CD14-positive monocyte (primary cell): ENCODE measurements around the gene HTR2B. TPM values are rescaled to one million over a fixed set of nuclear protein-coding genes. Genes with fewer than 3 reads are reported as not detected.

Source experiments
- DNase-seq, 3 donors: peaks; one replicate each; pipeline ENCODE4 v3.0.0-alpha.2; 2011 to 2022
- H2AFZ ChIP-seq: 2 replicates; pipeline ENCODE4 v1.6.0; 2012; ENCODE audit warnings: mild to moderate bottlenecking, low read depth, low read length, inconsistent platforms; ENCODE audit not compliant: insufficient read depth, poor library complexity, severe bottlenecking
- H3K27ac ChIP-seq, 2 donors: 1 replicate in 1 of 2; 2 replicates in 1 of 2; pipeline ENCODE4 v1.5.1; 2012 to 2013; ENCODE audit warnings: low read length in 2 of 2, control low read depth in 1 of 2, inconsistent platforms in 1 of 2, low read depth in 1 of 2, mild to moderate bottlenecking in 1 of 2
- H3K27me3 ChIP-seq, 2 donors: one replicate each; pipeline versions ENCODE4 v1.6.0 to v1.6.1; 2011 to 2013; ENCODE audit warnings: low read length in 2 of 2; ENCODE audit not compliant: control insufficient read depth in 2 of 2, insufficient read depth in 2 of 2
- H3K36me3 ChIP-seq, 2 donors: replicated peaks in 1 of 2; 1 replicate in 1 of 2; 2 replicates in 1 of 2; pipeline versions ENCODE4 v1.5.1 to v1.6.1; 2012 to 2013; ENCODE audit warnings: low read length in 2 of 2, control low read depth in 1 of 2, inconsistent platforms in 1 of 2, mild to moderate bottlenecking in 1 of 2; ENCODE audit not compliant: insufficient read depth in 2 of 2, control insufficient read depth in 1 of 2
- H3K4me1 ChIP-seq, 2 donors: 1 replicate in 1 of 2; 2 replicates in 1 of 2; pipeline versions ENCODE4 v1.5.1 to v1.6.1; 2012 to 2013; ENCODE audit warnings: low read length in 2 of 2, control low read depth in 1 of 2, inconsistent platforms in 1 of 2, mild to moderate bottlenecking in 1 of 2, moderate library complexity in 1 of 2; ENCODE audit not compliant: insufficient read depth in 2 of 2, control insufficient read depth in 1 of 2
- H3K4me2 ChIP-seq: replicated peaks from 2 replicates; pipeline ENCODE3; 2012; ENCODE audit warnings: low read length, moderate library complexity, mild to moderate bottlenecking; ENCODE audit not compliant: poor library complexity, severe bottlenecking; ENCODE audit errors: extremely low read depth
- H3K4me3 ChIP-seq, 3 experiments: fragments of 200-600 bp in 1 of 3; sonication (generic) in 1 of 3; replicated peaks in 1 of 3; 1 replicate in 2 of 3; 2 replicates in 1 of 3; pipeline ENCODE4 v1.5.1; 2011 to 2013; ENCODE audit warnings: low read length in 3 of 3, mild to moderate bottlenecking in 3 of 3, control low read depth in 2 of 3, low read depth in 2 of 3, inconsistent platforms in 1 of 3, moderate library complexity in 1 of 3
- H3K79me2 ChIP-seq: 2 replicates; pipeline ENCODE4 v1.6.0; 2012; ENCODE audit warnings: mild to moderate bottlenecking, control low read depth, inconsistent platforms, low read length, moderate library complexity; ENCODE audit not compliant: insufficient read depth
- H3K9ac ChIP-seq: 2 replicates; pipeline ENCODE4 v1.6.0; 2017; ENCODE audit warnings: low read length, mild to moderate bottlenecking; ENCODE audit not compliant: insufficient read depth, poor library complexity, severe bottlenecking
- H3K9me3 ChIP-seq, 2 donors: replicated peaks in 1 of 2; 1 replicate in 1 of 2; 2 replicates in 1 of 2; pipeline versions ENCODE4 v1.5.1 to v1.6.1; 2012 to 2013; ENCODE audit warnings: low read length in 2 of 2, control low read depth in 1 of 2; ENCODE audit not compliant: control insufficient read depth in 1 of 2, insufficient read depth in 1 of 2
- H4K20me1 ChIP-seq: 2 replicates; pipeline ENCODE4 v1.6.0; 2012; ENCODE audit warnings: mild to moderate bottlenecking, low read length, control low read depth, moderate library complexity; ENCODE audit not compliant: insufficient read depth
- H3K27ac Mint-ChIP-seq, 7 donors: one replicate each; pipeline ENCODE4 v1.8.0; 2020; ENCODE audit warnings: mild to moderate bottlenecking in 7 of 7, mixed read lengths in 7 of 7, moderate library complexity in 6 of 7, inconsistent platforms in 2 of 7
- H3K27me3 Mint-ChIP-seq, 3 donors: one replicate each; pipeline ENCODE4 v1.8.0; 2021 to 2022; ENCODE audit warnings: low read depth in 3 of 3, mild to moderate bottlenecking in 3 of 3, mixed read lengths in 3 of 3, moderate library complexity in 3 of 3, inconsistent platforms in 1 of 3
- H3K36me3 Mint-ChIP-seq, 2 donors: one replicate each; pipeline ENCODE4 v1.8.0; 2020; ENCODE audit warnings: mixed read lengths in 2 of 2, inconsistent platforms in 1 of 2, mild to moderate bottlenecking in 1 of 2
- H3K4me1 Mint-ChIP-seq: one replicate; pipeline ENCODE4 v1.8.0; 2020; ENCODE audit warnings: mild to moderate bottlenecking, mixed read lengths
- H3K4me3 Mint-ChIP-seq, 2 donors: one replicate each; pipeline ENCODE4 v1.8.0; 2020; ENCODE audit warnings: mild to moderate bottlenecking in 2 of 2, mixed read lengths in 2 of 2, moderate library complexity in 1 of 2
- H3K9me3 Mint-ChIP-seq, 7 donors: one replicate each; pipeline ENCODE4 v1.8.0; 2020 to 2022; ENCODE audit warnings: mixed read lengths in 7 of 7, mild to moderate bottlenecking in 6 of 7, moderate library complexity in 6 of 7, inconsistent platforms in 2 of 7
- WGBS: methylation state at CpG from one replicate; pipeline ENCODE4 v1.1.5; 2013; ENCODE audit warnings: missing lambda C conversion rate; ENCODE audit not compliant: insufficient coverage; 5-methylcytosine and 5-hydroxymethylcytosine counted together
- intact Hi-C, 2 donors: fragments of 100-400 bp; cut with micrococcal nuclease; formaldehyde crosslinking; loops; one replicate each; pipeline versions ENCODE4 v1.15.0 to v1.15.1; 2023
- polyA plus RNA-seq, 3 donors: library from polyadenylated mRNA; depleted of rRNA in 1 of 3; unstranded in 2 of 3; stranded (reverse) in 1 of 3; fragments of 300-500 nt in 2 of 3; fragments of >200 nt in 1 of 3; fragmentation: Illumina TruSeq in 2 of 3; gene quantifications; 1 replicate in 2 of 3; 2 replicates in 1 of 3; pipeline ENCODE4 v1.2.3, GENCODE V29; 2012 to 2021
- TF ChIP-seq, protein P1 (sequence below): fragments of 200-600 bp; IDR thresholded peaks from one replicate; pipeline ENCODE4 v1.8.0; 2022; ENCODE audit warnings: antibody characterized with exemption, mild to moderate bottlenecking

HTR2B gene
- polyA plus RNA-seq, 3 donors = not detected

DNA sequence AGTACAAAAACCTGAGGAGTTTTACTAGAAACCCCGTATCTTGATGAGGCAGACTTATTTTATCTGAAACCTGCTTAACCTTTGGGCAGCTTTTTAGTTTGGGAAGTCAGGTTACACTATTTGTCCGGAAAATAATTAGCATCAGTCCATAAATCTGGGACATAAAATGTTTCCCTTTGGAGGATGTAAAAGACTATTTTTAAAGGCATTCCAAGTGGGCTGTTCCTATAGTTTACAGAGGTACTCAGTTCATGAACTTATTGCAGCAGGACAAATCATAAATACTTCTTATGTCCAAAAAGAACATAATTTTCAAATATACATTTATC lies 6.3 kb downstream of the HTR2B start:
- H3K9ac ChIP-seq = no peak overlapping the region
- H3K4me2 ChIP-seq = no peak overlapping the region
- no peak overlapping the region for H3K27ac ChIP-seq
- no peak overlapping the region for H3K4me3 ChIP-seq
- no peak overlapping the region for H2AFZ ChIP-seq
- Mint-ChIP-seq H3K36me3 (peaks cover 32 to 34% of the 10 kb centered on the region in 2 donors), H3K27ac (no peak overlapping the region), H3K4me3 (no peak overlapping the region), H3K9me3 (peaks cover 0 to 3% (median 0%) of the 10 kb centered on the region in 7 donors), H3K27me3 (no peaks in the 10 kb centered on the region), H3K4me1 (no peaks in the 10 kb centered on the region)
- TF ChIP-seq, protein P1, sequence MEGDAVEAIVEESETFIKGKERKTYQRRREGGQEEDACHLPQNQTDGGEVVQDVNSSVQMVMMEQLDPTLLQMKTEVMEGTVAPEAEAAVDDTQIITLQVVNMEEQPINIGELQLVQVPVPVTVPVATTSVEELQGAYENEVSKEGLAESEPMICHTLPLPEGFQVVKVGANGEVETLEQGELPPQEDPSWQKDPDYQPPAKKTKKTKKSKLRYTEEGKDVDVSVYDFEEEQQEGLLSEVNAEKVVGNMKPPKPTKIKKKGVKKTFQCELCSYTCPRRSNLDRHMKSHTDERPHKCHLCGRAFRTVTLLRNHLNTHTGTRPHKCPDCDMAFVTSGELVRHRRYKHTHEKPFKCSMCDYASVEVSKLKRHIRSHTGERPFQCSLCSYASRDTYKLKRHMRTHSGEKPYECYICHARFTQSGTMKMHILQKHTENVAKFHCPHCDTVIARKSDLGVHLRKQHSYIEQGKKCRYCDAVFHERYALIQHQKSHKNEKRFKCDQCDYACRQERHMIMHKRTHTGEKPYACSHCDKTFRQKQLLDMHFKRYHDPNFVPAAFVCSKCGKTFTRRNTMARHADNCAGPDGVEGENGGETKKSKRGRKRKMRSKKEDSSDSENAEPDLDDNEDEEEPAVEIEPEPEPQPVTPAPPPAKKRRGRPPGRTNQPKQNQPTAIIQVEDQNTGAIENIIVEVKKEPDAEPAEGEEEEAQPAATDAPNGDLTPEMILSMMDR = no peak
- no peaks in the 10 kb centered on the region for H3K9me3 ChIP-seq
- intact Hi-C loops = no loop called here
- DNase-seq = no peak
- H3K36me3 ChIP-seq = peaks cover 10 to 40% of the 10 kb centered on the region in 2 donors
- no peaks in the 10 kb centered on the region for H4K20me1 ChIP-seq
- H3K79me2 ChIP-seq = no peaks in the 10 kb centered on the region
- H3K27me3 ChIP-seq = no peaks in the 10 kb centered on the region
- WGBS = 100% methylated on average over 1 of the region's 2 CpGs
- no peaks in the 10 kb centered on the region for H3K4me1 ChIP-seq

DNA sequence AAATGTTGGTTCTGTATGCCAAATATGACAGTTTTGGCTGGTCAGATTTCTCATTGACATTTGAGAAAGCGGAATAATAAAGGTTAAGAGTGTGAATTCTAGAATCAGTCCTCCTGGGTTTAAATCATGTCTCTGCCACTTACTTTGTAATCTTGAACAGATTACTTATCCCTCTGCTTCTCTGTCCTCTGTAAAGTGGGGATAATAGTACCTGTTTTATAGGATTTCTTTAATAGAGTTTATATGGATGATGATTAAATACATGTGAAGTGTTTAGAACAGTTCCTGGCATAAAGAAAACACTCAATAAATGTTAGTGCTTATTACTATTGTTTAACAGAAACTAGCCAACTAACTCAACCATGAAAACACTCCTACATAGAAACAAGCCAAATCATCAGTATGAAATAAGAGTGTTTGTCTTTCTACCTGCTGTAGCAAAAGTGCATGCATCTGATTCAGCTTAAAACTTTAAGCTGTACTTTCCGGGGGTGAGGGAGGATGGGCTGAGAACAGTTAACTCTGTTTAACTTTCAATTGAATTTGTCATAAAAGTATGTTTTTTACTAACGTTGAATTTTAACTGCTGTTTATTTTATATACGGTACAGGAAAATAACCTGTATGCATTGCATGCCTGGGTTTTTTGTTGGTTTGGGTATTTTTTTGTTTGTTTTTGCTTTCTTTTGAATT lies 6.8 kb downstream of the HTR2B start:
- H3K9ac ChIP-seq = no peak overlapping the region
- TF ChIP-seq, protein P1 = no peak
- no peak for DNase-seq
- H2AFZ ChIP-seq = no peak overlapping the region
- H3K9me3 ChIP-seq = no peaks in the 10 kb centered on the region
- peaks cover 10 to 46% of the 10 kb centered on the region in 2 donors for H3K36me3 ChIP-seq
- no peak overlapping the region for H3K4me3 Mint-ChIP-seq
- H3K4me1 Mint-ChIP-seq = no peaks in the 10 kb centered on the region
- peaks cover 0 to 3% (median 0%) of the 10 kb centered on the region in 7 donors for H3K9me3 Mint-ChIP-seq
- H3K4me1 ChIP-seq = no peaks in the 10 kb centered on the region
- peak overlapping the region in 1 of 7 donors; percentile 68 for H3K27ac Mint-ChIP-seq
- H3K79me2 ChIP-seq = no peaks in the 10 kb centered on the region
- H3K4me2 ChIP-seq = no peak overlapping the region
- 100% methylated on average over 2 of the region's 4 CpGs for WGBS
- H3K27me3 Mint-ChIP-seq = no peaks in the 10 kb centered on the region
- peaks cover 35 to 39% of the 10 kb centered on the region in 2 donors for H3K36me3 Mint-ChIP-seq
- H3K4me3 ChIP-seq = no peak overlapping the region
- no peaks in the 10 kb centered on the region for H4K20me1 ChIP-seq
- intact Hi-C loops = no loop called here
- no peaks in the 10 kb centered on the region for H3K27me3 ChIP-seq
- no peak overlapping the region for H3K27ac ChIP-seq
